ENCODE data around the gene TGFBI.

Gene TGFBI

GRCh38 chr5:136051486-136052220, 22.9 kb downstream of the TGFBI start:
- DNase-seq = no peak

GRCh38 chr5:136052692-136053335, 24.0 kb downstream of the TGFBI start:
- no peak for DNase-seq

GRCh38 chr5:136053336-136054141, 24.8 kb downstream of the TGFBI start:
- no peak for DNase-seq

- no peak for DNase-seq
These were observed 25.6 kb downstream of the TGFBI start for GRCh38 chr5:136054142-136055019.

- DNase-seq = no peak
These were observed 27.0 kb downstream of the TGFBI start for GRCh38 chr5:136055612-136056309.

- DNase-seq = no peak
These were observed 27.5 kb downstream of the TGFBI start for GRCh38 chr5:136056336-136056735.

- no peak for DNase-seq
These were observed 28.1 kb downstream of the TGFBI start for GRCh38 chr5:136056771-136057335.

- no peak for DNase-seq
These were observed 28.7 kb downstream of the TGFBI start for GRCh38 chr5:136057401-136058038.

- no peak for DNase-seq
These were observed 29.5 kb downstream of the TGFBI start for GRCh38 chr5:136058039-136058971.

GRCh38 chr5:136058972-136059354, 30.2 kb downstream of the TGFBI start:
- DNase-seq = no peak

- DNase-seq = no peak
These were observed 32.2 kb downstream of the TGFBI start for GRCh38 chr5:136060963-136061362.

- DNase-seq = no peak
These were observed 33.0 kb downstream of the TGFBI start for GRCh38 chr5:136061630-136062365.

GRCh38 chr5:136062366-136063274, 33.8 kb downstream of the TGFBI start:
- DNase-seq = peak; percentile 49

GRCh38 chr5:136063778-136064465, 35.1 kb downstream of the TGFBI start:
- DNase-seq = no peak

GRCh38 chr5:136064510-136064909, 35.7 kb downstream of the TGFBI start:
- no peak for DNase-seq

GRCh38 chr5:136065588-136065987, 36.8 kb downstream of the TGFBI start:
- no peak for DNase-seq

GRCh38 chr5:136066661-136067271, 38.0 kb downstream of the TGFBI start:
- DNase-seq = no peak
